H4 (cell line): ENCODE results near the gene SP5. TPM values are rescaled to one million over a fixed set of nuclear protein-coding genes. Genes with fewer than 3 reads are reported as not detected.
"Not testable (repeated sequence)": the region's sequence is repeated elsewhere in the genome, so short reads cannot be mapped to it uniquely, and the experiment has no call there.

Experiments used
- DNase-seq: peaks from one replicate; pipeline ENCODE4 v3.0.0-alpha.2; 2015; ENCODE audit warnings: low spot score
- total RNA-seq: library from RNA; depleted of rRNA; stranded (reverse); fragments of >200 nt; shearing (Covaris generic); gene quantifications from 2 replicates; pipeline ENCODE4 v1.2.3, GENCODE V29; 2014; rRNA removed

The SP5 gene
- total RNA-seq, result not detected in 2 replicates

GRCh38 chr2:170715062-170715931 is at the start of gene SP5:
Gene SP5, plus strand, starts transcription at chr2:170715337. Its CDS starts 176 bp downstream, at chr2:170715513.
- DNase-seq, result no peak

DNA sequence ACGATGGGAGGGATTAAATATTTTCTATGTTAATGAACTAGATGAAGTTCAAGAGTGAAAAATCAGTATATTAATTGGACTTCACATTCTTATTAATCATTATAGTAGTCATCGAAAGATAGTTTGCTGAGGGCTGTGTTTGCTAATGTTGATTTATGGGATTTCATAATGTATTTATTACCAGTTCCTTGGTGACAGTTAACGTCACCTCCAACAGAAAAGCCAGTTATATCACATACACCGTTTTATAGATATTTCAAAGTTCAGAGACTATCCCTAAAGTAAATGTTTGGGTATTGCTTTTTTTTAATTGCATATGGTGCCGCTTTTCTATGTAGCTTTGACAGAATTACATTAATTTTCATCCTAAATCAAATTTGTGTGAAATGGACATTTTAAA is 49.4 kb upstream of the SP5 start:
- no peak for DNase-seq

DNA sequence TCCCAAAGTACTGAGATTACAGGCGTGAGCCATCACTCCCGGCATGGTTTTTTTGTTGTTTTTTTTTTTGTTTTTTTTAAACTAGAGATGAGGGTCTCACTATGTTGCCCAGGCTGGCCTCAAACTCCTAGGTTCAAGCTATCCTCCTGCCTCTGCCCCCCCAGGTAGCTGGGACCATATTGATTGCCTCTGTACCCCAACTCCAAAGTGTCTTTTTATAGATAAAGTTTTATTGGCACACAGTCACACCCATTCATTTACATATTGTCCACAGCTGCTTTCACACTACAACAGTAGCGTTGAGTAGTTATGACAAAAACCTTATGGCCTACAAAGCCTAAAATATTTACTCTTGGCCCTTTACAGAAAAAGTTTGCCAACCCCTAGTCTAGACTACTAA is 45.2 kb upstream of the SP5 start:
- no peak for DNase-seq

- DNase-seq, result no peak
These were observed 44.5 kb upstream of the SP5 start for GRCh38 chr2:170670651-170671050.

DNA sequence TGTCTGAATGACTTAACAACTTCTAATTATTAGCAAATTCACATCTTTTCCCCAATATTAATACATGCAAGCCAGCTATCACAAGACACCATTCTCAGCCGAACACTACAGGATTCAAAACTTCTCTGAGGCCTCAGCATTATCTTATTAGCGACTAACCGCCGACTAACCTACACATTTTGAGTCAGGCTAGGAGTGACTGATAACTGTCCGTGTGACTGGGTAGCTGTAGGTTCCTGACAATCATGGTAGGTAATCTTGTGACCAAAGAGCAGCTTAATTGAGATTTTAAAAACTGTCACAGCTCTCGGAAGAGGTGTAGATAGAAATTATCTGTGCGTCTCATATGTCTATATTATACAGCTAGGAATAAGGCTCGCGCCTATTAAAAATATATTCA is 44.1 kb upstream of the SP5 start:
- no peak for DNase-seq

DNA sequence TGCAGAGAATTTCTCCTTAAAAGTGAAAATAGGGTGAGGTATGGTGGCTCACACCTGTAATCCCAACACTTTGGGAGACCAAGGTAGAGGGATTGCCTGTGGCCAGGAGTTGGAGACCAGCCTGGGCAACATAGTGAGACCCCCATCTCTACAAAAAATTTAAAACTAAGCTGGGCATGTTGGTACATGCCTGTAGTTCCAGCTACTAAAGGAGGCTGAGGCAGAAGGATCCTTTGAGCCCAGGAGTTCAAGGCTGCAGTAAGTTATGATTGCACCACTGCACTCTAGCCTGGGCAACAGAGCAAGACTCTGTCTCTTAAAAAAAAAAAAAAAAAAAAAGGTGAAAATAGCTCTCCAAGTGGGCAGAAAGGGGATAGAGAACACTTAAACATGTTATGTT is 40.9 kb upstream of the SP5 start:
- not testable (repeated sequence) for DNase-seq

DNA sequence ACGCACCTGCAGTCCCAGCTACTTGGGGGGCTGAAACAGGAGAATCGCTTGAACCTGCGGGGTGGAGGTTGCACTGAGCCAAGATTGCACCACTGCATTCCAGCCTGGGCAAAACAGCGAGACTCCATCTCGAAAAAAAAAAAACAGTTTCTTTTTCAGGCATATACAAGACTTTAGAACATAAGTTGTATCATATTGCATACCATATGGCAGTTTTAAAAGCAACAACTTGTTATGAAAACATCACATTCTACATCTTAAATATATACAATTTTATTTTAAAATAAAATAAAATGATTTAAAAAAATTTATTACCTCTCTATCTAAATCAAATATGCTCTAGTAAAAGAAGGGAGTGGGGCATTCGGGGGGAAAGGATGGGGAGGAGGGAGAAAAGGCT is 39.4 kb upstream of the SP5 start:
- no peak for DNase-seq

DNA sequence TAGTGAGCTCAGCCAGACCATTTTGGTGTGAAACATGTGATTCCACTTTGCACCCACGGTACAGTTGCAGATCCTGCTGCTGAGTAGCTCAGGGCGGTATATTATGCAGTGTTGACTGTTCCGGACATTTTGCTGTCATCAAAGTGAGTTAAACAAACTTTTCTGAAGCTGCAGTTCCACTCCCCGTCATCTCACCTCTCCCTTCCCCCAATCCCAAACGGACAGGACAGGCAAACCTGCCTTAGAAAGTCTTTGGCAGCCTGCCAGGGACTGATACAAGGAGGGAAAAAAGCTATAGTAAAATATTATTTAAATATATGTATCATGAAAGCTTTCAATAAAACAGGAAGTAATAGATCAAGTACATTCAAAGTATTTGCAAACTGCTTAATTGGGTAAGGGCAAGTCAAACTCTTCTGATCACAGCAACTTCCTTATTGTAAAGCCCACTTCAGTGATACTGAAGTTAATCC is 35.5 kb upstream of the SP5 start:
- DNase-seq, result no peak

GRCh38 chr2:170680172-170680941 is 34.8 kb upstream of the SP5 start:
- DNase-seq, result no peak

- no peak for DNase-seq
These were observed 33.8 kb upstream of the SP5 start for GRCh38 chr2:170681311-170681710.

DNA sequence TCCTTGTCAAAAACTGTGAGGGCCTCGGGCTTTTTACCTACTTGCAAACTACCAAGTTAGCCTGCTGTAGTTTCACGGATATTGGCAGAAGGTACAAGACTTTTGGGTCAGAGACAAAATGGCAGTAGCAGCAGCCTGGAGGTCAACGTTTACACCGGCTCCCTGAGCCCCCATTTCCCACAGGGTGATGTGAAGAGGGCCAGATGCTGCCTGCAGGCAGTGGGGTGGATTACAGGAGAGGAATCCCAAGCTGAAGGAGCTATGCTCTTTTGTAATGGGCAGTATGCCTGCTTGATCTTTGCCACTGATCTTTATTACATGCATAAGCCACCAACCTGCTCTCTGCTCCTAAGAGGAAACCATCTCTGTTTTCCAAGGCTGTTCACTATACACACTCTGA is 29.5 kb upstream of the SP5 start:
- DNase-seq, result no peak

DNA sequence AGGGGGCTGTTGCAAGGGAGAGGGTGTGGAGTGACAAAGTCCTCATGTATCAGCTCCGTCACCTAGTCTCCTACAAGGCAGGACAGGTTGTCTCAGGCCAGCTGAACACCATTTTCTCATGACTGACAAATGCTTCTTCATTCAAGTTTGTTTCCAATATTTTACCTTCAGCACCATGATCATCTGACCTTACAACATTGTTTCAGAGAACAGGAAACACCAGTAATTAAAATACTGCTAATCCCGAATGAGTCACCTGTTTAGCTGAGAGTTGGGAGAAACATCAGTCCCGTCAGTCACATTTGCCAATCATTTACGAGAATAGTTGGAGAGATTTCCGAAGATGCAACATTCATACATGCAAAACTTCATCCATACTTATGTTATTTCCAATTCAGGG is 25.7 kb upstream of the SP5 start:
- DNase-seq, result no peak

GRCh38 chr2:170690640-170691039 is 24.5 kb upstream of the SP5 start:
- DNase-seq, result no peak

GRCh38 chr2:170694316-170694715 is 20.8 kb upstream of the SP5 start:
- no peak for DNase-seq

DNA sequence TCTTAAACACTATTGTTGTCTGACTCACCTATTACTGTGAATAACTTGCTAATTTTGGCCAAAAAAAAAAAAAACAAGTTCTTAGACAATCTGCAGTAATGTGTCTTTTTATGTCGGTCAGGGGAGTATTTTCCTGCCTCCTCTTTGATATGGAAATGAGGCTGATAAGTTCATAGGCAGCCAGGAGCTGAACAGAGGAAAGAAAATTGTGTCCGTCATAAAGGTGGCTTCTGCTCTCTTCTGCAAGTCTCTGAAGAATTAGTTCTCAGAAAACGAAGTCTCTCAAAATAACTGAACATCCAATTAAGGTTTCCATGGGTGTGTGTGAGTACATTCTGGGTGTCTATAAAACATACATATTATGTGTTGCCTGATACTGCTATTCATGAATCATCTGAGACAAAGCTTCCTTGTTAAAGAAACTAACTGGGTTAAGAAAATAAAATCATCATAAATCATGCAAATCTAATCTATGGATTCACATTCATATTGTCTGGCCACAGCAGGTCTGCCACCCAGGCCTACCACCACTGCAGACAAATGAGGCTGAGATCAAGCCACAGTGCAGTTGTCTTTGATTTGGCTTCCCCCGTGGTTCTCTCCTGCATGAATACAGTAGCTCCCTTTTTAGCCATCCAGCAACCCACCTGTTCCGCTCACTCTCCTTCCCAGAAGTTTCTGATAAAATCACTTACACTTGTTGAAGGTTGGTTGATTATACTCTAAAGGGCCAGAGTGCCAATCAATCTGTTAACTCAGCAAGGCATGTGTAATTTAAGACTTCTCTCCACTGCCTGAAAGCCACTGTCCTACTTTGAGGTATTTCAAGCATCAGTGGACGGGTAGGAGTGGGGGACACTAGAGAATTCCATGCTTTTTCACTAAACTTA is 19.4 kb upstream of the SP5 start:
- DNase-seq, result no peak

GRCh38 chr2:170696948-170697347 is 18.2 kb upstream of the SP5 start:
- no peak for DNase-seq

GRCh38 chr2:170701011-170701410 is 14.1 kb upstream of the SP5 start:
- no peak for DNase-seq

DNA sequence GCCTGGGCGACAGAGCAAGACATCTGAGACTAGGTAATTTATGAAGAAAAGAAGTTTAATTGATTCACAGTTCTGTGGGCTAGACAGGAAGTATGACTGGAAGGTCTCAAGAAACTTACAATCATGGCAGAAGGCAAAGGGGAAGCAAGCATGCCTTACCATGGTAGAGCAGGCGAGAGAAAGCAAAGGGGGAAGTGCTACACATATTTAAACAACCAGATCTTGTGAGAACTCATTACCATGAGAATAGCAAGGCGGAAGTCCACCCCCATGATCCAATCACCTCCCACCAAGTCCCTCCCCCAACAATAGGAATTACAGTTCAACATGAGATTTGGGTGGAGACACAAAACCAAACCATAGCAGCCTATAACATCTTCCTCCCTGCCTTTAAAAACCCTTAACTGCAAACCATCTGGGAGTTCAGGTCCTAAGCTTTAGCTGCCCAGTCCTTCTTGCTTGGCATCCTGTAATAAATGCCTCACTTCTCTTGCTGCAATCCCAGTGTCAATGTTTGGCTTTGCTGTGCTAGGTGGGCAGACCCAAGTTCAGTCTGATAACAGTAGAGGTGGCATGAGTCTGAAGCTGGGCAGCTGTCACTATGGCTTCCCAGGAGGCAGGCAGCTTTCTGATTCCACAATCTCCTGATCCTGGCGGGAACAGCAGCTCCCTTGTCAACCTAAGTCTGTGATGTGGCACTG is 11.2 kb upstream of the SP5 start:
- no peak for DNase-seq

GRCh38 chr2:170707821-170708795 is 7.0 kb upstream of the SP5 start:
- no peak for DNase-seq

DNA sequence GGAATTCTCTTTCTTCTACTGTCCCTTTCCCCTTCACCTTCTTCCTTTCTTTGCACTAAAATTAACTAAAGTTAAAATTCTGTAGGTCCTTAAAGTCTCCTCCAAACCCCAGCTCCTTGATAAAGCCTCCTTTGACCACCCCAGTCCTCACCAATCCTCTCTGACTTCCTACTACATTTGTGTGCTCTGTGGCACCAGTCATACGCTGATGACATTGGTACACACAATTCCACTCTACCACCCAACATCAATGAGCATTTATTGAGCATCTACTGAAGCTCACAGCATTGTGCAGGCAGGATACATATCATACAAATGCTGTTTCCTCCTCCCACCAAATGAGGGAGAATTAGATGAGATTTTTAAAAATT is 4.5 kb upstream of the SP5 start:
- DNase-seq, result no peak
